ENCODE measurements around the gene DGKQ.
"Not testable (repeated sequence)": the region's sequence is repeated elsewhere in the genome, so short reads cannot be mapped to it uniquely, and the experiment has no call there.

DGKQ gene

GRCh38 chr4:993111-994029 lies 20.0 kb upstream of the DGKQ start, which contains the start of gene SLC26A1:
Gene SLC26A1, minus strand, starts transcription at chr4:993404. Its CDS starts 1,701 bp downstream, at chr4:991703.
- no peak for DNase-seq

GRCh38 chr4:992297-993110 lies 19.1 kb upstream of the DGKQ start:
- DNase-seq = no peak

GRCh38 chr4:991451-992296 lies 18.3 kb upstream of the DGKQ start:
- no peak for DNase-seq

GRCh38 chr4:990746-991367 lies 17.5 kb upstream of the DGKQ start:
- DNase-seq = no peak

DNA sequence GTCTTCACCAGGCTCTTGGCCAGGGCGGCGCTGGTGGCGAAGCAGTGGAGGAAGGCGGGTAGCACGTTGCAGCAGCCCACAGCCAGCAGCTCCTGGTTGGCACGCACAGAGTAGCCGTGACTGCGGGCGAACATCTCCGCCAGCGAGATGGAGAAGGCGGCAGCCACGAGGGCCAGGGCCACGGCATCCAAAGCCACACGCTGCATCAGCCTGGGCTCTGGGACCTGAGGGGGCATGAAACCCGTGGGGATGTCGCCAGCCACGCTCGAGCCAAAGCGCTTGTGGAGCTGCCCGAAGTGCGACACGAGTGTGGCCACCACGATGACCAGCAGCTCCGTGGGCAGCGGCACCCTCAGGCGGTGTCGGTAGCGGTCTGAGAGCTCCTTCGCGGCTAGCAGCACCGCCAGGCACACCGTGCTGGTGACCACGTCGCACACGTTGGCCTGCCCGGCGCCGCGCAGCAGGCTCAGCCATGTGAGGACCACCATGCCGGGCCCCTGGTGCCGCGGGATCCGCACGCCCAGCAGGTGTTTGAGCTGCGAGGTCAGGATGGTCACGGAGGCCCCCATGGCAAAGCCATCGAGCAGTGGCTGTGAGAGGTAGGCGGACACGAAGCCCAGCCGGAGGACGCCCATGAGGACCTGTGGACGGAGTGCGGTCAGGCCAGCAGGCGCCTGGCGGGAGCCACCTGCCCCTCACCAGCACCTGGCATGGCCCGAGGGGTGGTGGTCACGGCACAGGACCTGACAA lies 16.5 kb upstream of the DGKQ start:
- no peak for DNase-seq

DNA sequence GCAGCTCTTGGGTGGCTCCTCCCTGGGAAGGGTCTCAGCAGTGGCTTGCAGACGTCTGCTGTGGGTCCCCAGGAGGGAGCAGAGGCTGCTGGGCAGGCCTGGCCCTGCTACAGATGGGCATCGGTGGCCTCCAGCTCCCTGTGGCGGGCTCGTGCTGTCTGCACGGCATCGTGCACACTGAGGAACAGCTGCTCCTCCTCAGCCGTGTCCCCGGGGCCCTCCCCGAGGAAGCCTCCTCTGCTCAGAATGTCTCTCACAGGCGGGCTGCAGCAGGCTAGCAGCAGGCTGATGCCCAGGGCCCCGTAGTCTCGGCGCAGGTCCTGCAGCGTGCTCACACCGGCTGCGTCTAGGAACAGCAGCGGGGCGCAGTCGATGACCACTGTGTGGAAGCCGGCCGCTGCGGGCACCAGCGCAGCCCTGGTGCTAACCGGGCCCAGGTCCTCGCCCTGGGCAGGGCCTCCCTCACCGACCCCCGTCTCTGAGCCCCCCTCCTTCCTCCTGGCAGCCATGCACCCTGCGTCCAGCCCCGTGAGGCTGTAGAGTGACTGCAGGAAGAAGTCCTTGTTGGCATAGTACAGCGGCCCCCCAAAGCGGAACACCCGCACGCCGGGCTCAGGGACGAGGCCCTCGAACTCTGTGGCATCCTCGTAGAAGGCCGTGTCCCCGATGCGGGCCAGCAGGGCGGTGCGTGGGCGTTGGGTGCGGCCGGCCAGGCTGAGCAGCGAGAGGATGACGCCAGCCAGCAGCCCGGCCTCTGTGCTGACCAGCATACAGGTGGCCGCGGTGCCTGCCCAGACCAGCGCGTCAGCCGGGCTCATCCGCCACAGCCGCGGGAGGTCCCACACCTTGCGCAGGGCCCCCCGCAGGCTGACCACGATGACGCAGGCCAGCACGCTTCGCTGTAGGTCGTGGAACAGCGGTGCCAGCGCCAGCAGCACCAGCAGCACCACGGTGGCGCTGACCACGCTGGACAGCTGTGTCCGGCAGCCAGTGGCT lies 15.7 kb upstream of the DGKQ start:
- no peak for DNase-seq

DNA sequence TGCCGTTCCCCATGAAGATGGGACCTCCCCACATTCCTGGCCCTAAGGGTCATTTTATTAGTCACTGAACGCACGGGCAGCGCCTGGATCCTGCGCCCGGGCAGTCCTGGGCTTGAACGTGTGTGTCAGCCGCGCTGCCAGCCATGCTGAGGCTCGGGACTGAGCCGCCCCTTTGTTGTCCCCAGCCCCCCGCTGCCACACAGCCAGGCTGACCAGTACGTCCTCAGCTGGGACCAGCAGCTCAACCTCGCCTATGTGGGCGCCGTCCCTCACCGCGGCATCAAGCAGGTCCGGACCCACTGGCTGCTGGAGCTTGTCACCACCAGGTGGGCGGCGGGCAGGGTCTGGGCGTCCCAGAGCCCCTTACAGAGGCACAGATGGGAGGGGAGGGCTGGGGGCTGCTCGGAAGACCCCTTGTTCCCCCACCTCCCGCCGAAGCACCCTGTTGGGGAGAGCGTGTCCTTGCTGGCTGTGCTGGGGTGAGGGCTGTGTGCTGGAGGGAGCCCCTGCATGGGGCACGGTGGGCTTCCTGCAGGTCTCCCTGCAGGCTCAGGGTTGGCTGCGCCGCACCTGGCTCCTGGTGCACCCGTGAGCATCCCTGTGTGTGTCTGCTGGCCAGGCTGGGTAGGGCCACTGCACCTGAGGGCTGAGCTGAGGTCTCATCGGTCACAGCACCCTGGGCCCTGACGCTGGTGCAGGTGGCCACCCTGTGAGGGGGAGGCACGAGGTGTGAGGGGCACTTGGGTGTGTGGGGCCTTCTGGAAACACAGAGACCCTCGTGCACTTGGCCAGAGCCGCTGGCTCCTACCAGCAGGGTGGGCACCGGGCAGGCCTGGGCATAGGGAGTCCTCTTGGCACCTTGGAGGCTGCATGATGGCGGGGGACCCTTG lies 14.5 kb upstream of the DGKQ start:
- no peak for DNase-seq

- DNase-seq = peak; percentile 94
Observed at GRCh38 chr4:986879-987623, 13.7 kb upstream of the DGKQ start, which contains the start of gene IDUA. Gene IDUA, plus strand, starts transcription at chr4:987044. Its CDS starts 41 bp downstream, at chr4:987085.

- DNase-seq = no peak
Observed at GRCh38 chr4:986428-986878, 13.1 kb upstream of the DGKQ start.

GRCh38 chr4:985123-985830 lies 11.9 kb upstream of the DGKQ start:
- DNase-seq = peak; percentile 91

GRCh38 chr4:984336-985054 lies 11.1 kb upstream of the DGKQ start:
- no peak for DNase-seq

DNA sequence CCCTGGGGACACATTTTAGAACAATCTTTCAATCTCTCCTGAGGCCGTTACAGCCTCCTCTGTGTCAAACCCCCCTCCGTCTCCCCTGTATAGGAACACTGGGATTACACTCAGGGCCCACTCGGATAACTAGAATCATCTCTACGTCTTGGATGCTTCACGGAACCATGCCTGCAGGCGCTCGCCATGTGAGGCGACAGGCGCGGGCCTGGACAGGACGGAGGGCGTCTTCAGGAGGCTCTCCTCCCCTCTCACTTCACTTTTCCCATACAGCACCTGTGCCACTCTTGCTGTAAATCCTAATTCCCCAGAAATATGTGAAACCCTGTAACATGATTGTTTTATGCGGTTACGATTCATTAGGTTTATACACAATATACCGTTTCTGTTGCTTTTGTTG lies 9.4 kb upstream of the DGKQ start:
- DNase-seq = no peak

GRCh38 chr4:982291-982690 lies 8.9 kb upstream of the DGKQ start:
- no peak for DNase-seq

- DNase-seq = no peak
Observed at GRCh38 chr4:978957-979701, 5.8 kb upstream of the DGKQ start.

GRCh38 chr4:976016-976415 lies 2.6 kb upstream of the DGKQ start:
- DNase-seq = not testable (repeated sequence)

- DNase-seq = no peak
Observed at GRCh38 chr4:974668-975067, 1.3 kb upstream of the DGKQ start.
